HFF-Myc (cell line): ENCODE results near the gene SFTPB.
"Not testable (repeated sequence)": the region's sequence is repeated elsewhere in the genome, so short reads cannot be mapped to it uniquely, and the experiment has no call there.

ENCODE experiments used
- DNase-seq: peaks from one replicate; pipeline ENCODE4 v3.0.0-alpha.2; 2011; ENCODE audit warnings: low read depth; ENCODE audit errors: extremely low read depth
- H3K4me3 ChIP-seq: replicated peaks from 2 replicates; pipeline ENCODE4 v1.5.1; 2011; ENCODE audit warnings: low read depth, mild to moderate bottlenecking, control low read depth, low read length
- TF ChIP-seq, protein P1 (sequence below): IDR thresholded peaks from 2 replicates; pipeline ENCODE4 v1.5.1; 2012; ENCODE audit warnings: mild to moderate bottlenecking, low read depth, low read length, control low read depth; ENCODE audit errors: missing control alignments

SFTPB gene

DNA sequence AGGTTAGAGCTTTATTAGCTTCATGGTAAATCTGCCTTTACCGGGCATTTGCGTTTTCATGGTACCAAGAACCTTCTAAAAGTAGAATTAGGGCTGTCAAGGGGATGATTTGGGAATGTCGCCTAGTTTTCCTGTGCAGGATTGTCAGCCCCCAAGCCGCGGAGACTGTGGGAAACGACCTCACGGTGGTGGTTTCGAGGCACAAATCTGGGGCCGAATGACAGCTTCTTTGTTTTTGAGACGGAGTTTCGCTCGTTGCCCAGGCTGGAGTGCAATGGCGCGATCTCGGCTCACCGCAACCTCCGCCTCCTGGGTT, 52.6 kb downstream of the SFTPB start:
- TF ChIP-seq, protein P1, sequence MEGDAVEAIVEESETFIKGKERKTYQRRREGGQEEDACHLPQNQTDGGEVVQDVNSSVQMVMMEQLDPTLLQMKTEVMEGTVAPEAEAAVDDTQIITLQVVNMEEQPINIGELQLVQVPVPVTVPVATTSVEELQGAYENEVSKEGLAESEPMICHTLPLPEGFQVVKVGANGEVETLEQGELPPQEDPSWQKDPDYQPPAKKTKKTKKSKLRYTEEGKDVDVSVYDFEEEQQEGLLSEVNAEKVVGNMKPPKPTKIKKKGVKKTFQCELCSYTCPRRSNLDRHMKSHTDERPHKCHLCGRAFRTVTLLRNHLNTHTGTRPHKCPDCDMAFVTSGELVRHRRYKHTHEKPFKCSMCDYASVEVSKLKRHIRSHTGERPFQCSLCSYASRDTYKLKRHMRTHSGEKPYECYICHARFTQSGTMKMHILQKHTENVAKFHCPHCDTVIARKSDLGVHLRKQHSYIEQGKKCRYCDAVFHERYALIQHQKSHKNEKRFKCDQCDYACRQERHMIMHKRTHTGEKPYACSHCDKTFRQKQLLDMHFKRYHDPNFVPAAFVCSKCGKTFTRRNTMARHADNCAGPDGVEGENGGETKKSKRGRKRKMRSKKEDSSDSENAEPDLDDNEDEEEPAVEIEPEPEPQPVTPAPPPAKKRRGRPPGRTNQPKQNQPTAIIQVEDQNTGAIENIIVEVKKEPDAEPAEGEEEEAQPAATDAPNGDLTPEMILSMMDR = no peak
- H3K4me3 ChIP-seq = no peak overlapping the region; the same call in 1 of the 2 replicates
- no peak for DNase-seq

DNA sequence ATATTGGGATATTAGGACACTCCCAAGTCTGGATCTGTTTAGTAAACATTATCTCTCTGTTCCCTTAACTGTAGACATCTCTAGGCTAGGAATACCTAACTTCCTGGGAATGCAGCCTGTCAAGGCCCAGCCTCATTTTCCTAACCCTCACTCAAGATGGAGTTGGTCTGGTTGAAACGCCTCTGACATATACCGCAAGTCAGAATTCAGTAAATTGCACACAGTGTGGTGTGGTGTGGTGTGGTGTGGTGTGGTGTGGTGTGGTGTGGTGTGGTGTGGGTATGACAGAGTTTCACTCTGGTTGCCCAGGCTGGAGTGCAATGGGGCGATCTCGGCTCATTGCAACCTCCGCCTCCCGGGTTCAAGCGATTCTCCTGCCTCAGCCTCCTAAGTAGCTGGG, 53.2 kb downstream of the SFTPB start:
- DNase-seq = not testable (repeated sequence)

DNA sequence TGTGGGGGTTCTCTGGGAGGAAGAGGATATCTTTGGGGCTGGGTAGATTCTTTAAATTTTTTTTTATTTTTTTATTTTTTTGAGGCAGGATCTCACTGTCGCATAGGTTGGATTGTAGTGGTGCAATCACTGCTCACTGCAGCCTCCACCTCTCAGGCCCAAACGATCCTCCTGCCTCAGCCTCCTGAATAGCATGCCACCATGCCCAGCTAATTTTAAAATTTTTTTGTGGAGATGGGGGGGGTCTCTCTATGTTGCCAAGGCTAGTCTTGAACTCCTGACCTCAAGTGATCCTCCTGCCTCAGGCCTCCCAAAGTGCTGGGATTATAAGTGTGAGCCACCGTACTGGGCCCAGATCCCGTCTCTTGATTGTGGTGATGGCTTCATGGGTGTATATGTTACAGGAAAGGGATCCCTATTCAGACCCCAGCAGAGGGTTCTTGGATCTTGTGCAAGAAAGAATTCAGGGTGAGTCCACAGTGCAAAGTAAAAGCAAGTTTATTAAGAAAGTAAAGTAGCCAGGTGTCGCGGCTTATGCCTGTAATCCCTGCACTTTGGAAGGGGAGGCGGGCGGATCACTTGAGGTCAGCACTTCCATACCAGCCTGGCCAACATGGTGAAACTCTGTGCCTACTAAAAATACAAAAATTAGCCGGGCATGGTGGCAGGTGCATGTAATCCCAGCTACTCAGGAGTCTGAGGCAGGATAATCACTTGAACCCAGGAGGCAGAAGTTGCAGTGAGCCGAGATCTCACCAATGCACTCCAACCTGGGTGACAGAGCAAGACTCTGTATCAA, 54.1 kb downstream of the SFTPB start:
- TF ChIP-seq, protein P1 = no peak
- no peak overlapping the region for H3K4me3 ChIP-seq
- DNase-seq = no peak

More for the DNA sequence above, 53.2 kb downstream of the SFTPB start:
- H3K4me3 ChIP-seq = not testable (repeated sequence)

DNA sequence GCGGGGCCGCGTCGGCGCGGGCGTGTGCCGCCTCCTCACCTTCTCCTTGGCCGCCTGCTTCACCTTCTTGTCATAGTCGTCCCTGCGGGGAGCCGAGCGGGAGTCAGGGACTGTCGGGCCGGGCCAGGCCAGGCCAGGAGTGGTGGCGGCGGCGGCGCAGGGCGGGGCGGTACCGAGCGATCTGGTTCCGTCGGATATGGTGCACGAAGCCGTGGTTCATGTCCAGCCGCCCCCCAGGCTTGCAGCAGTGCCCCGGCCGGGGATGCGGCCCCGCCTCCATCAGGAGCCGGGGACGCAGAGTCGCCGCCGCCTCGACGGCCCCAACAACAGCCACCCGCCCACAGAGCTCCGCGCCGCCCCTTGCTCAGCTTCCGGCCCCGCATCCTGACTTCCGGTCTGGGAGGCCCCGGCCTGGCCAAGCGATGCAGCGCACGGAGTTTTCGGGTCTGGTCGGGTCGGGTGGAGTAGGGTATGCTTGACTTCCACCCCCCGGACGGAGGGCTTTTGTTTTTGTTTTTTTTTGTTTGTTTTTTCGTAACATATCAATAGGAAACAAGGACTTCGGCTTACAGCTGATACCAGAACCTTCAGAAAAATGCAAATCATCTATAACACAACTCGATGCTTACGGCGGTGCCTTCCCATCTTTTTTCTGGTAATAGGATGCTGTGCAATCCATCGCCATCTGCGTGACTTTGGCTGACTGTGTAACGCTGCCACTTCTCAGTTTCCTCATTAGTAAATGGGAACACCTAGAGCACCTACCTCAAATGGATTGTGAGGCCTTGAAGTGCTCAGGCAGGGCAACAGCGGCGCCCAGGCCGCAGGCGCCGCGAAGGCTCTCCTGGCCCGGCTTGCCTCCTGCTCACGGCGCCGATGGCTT, 56.1 kb downstream of the SFTPB start, which contains the start of gene C2orf68:
C2orf68 (minus strand) TSS at position 362 of the 883 bp plus-strand sequence; CDS start at position 280, 82 bp downstream.
- H3K4me3 ChIP-seq = peak within 1 kb of the TSS; percentile 63
- DNase-seq = peak; percentile 53
- TF ChIP-seq, protein P1 = no peak

DNA sequence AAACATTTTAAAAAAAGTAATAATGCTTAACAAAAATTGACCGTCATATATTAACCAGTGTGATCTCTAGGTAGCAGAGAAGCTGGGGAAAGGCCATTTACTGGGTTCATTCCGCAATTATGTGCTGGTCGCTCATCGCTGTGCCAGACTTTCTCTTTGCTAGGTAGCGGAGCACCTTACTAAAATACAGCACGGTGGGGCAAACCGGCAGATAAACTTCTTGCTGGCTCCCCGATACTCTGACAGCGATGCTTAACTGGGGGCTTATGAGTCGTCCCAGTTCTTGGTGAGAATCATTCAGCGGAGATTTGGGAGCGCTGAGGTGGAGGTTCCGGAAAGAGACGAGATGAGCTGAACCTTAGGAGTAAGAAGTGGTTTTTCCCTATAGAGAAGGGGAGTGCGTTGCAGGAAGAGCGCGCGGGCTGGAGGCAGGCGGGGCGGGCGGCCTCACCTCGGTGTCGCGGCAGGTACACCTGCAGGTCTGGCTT, 56.7 kb downstream of the SFTPB start:
- H3K4me3 ChIP-seq = peak overlapping the region; percentile 63
- DNase-seq = no peak
- TF ChIP-seq, protein P1 = no peak
